HL-60 (cell line): Measurements from ENCODE around the gene TRIM28.

Source experiments
- GABPA ChIP-seq: IDR thresholded peaks from 2 replicates; pipeline ENCODE4 v1.6.1; 2012; ENCODE audit warnings: low read depth
- POLR2AphosphoS5 ChIP-seq: IDR thresholded peaks from 2 replicates; pipeline ENCODE4 v1.6.1; 2012; ENCODE audit warnings: low read depth
- REST ChIP-seq: IDR thresholded peaks from 2 replicates; pipeline ENCODE4 v1.6.1; 2012; ENCODE audit warnings: low read depth; ENCODE audit not compliant: insufficient replicate concordance
- SPI1 ChIP-seq: IDR thresholded peaks from 2 replicates; pipeline ENCODE4 v1.6.1; 2012; ENCODE audit warnings: low read depth, mild to moderate bottlenecking, borderline replicate concordance
- TF ChIP-seq, protein P1 (sequence below): IDR thresholded peaks from one replicate; pipeline ENCODE4 v1.5.1; 2011; ENCODE audit warnings: low read length, control low read depth, inconsistent platforms; ENCODE audit not compliant: insufficient read depth

- TF ChIP-seq, protein P1, sequence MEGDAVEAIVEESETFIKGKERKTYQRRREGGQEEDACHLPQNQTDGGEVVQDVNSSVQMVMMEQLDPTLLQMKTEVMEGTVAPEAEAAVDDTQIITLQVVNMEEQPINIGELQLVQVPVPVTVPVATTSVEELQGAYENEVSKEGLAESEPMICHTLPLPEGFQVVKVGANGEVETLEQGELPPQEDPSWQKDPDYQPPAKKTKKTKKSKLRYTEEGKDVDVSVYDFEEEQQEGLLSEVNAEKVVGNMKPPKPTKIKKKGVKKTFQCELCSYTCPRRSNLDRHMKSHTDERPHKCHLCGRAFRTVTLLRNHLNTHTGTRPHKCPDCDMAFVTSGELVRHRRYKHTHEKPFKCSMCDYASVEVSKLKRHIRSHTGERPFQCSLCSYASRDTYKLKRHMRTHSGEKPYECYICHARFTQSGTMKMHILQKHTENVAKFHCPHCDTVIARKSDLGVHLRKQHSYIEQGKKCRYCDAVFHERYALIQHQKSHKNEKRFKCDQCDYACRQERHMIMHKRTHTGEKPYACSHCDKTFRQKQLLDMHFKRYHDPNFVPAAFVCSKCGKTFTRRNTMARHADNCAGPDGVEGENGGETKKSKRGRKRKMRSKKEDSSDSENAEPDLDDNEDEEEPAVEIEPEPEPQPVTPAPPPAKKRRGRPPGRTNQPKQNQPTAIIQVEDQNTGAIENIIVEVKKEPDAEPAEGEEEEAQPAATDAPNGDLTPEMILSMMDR: no peak
- TF ChIP-seq SPI1: no peak
- TF ChIP-seq REST: no peak
- no peak for TF ChIP-seq GABPA
- TF ChIP-seq POLR2AphosphoS5: no peak
These were observed 29.8 kb downstream of the TRIM28 start for GRCh38 chr19:58573658-58574164.
